Measurements from ENCODE around the gene ME3.

DNA sequence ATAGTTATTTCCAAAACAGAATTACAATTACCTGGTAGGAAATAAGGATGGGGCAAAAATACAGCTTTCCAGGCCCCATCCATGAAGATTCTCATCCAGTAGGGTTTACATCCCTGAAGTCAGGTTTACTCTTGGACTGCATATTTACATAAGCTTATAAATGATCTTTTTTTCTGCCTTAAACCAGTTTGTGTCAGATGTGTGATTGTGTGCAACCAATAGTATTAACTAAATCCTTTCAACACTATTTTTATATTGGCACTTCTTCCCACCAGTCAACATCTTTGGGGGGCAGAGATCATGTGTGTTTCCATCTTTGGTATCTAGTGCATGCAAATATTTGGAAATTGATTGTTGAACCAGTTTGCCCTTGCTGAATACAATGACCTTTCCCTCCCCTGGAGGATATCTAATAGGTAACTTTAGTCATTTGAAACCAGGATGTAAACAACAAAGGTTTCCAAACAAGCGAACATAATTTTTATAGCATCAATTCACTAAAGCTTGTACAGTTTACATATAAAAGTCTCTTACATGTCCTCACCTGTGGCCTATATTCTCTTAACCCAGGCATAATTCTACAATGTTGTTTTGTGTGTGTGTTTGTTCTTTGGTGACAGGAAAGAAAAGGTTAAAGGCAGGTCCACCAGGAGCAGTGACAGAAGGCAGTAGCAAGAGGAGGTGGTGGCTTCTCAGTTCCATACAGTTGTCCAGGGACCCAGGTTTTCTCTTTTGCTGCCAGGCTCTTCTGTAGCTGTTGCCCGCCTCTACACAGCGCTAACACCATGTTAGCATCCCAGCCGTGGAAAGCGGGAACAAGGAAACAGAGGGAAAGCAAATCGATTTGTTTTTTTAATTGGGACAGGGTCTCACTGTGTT, 1.7 kb upstream of the ME3 start:
- TF ChIP-seq, protein P1, sequence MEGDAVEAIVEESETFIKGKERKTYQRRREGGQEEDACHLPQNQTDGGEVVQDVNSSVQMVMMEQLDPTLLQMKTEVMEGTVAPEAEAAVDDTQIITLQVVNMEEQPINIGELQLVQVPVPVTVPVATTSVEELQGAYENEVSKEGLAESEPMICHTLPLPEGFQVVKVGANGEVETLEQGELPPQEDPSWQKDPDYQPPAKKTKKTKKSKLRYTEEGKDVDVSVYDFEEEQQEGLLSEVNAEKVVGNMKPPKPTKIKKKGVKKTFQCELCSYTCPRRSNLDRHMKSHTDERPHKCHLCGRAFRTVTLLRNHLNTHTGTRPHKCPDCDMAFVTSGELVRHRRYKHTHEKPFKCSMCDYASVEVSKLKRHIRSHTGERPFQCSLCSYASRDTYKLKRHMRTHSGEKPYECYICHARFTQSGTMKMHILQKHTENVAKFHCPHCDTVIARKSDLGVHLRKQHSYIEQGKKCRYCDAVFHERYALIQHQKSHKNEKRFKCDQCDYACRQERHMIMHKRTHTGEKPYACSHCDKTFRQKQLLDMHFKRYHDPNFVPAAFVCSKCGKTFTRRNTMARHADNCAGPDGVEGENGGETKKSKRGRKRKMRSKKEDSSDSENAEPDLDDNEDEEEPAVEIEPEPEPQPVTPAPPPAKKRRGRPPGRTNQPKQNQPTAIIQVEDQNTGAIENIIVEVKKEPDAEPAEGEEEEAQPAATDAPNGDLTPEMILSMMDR (IDR thresholded peaks at IDR 0.05): no peak
- TF ChIP-seq POLR2A (IDR thresholded peaks at IDR 0.05): no peak
